H9 (cell line): ENCODE measurements around the gene MT4. TPM values are rescaled to one million over a fixed set of nuclear protein-coding genes. Genes with fewer than 3 reads are reported as not detected.

ENCODE experiments used
- DNase-seq: peaks from one replicate; pipeline ENCODE4 v3.0.0-alpha.2; 2017
- H2AFZ ChIP-seq: one replicate; pipeline ENCODE4 v1.6.1; 2013; ENCODE audit warnings: mild to moderate bottlenecking, low read length, control low read depth, moderate library complexity
- H2AK5ac ChIP-seq: 2 replicates; pipeline ENCODE4 v1.6.1; 2013; ENCODE audit warnings: low read length, control low read depth, mixed read lengths; ENCODE audit not compliant: insufficient read length
- H2BK120ac ChIP-seq: one replicate; pipeline ENCODE4 v1.6.1; 2013; ENCODE audit warnings: low read depth, mild to moderate bottlenecking, low read length, control low read depth, inconsistent platforms; ENCODE audit not compliant: poor library complexity, severe bottlenecking
- H2BK12ac ChIP-seq: 2 replicates; pipeline ENCODE4 v1.6.1; 2013; ENCODE audit warnings: low read length, control low read depth, mixed read lengths, low read depth; ENCODE audit not compliant: insufficient read length
- H2BK15ac ChIP-seq: 2 replicates; pipeline ENCODE4 v1.6.1; 2013; ENCODE audit warnings: low read depth, low read length, control low read depth
- H2BK20ac ChIP-seq: one replicate; pipeline ENCODE4 v1.6.1; 2013; ENCODE audit warnings: low read depth, mild to moderate bottlenecking, low read length, control low read depth, inconsistent platforms; ENCODE audit not compliant: poor library complexity, severe bottlenecking
- H2BK5ac ChIP-seq: 2 replicates; pipeline ENCODE4 v1.6.1; 2013; ENCODE audit warnings: low read length, control low read depth, mixed read lengths; ENCODE audit not compliant: insufficient read length
- H3K14ac ChIP-seq: 2 replicates; pipeline ENCODE4 v1.6.1; 2013; ENCODE audit warnings: low read length, control low read depth; ENCODE audit not compliant: insufficient read depth
- H3K18ac ChIP-seq: 2 replicates; pipeline ENCODE4 v1.6.1; 2013; ENCODE audit warnings: low read depth, mild to moderate bottlenecking, mixed read lengths, low read length, control low read depth; ENCODE audit not compliant: insufficient read length
- H3K23ac ChIP-seq: 2 replicates; pipeline ENCODE4 v1.6.1; 2013; ENCODE audit warnings: low read length, control low read depth, mixed read lengths, low read depth; ENCODE audit not compliant: insufficient read length
- H3K23me2 ChIP-seq: 2 replicates; pipeline ENCODE4 v1.6.1; 2013; ENCODE audit warnings: low read depth, mild to moderate bottlenecking, mixed read lengths, low read length, control low read depth; ENCODE audit not compliant: insufficient read length, poor library complexity, severe bottlenecking
- H3K27ac ChIP-seq: 2 replicates; pipeline ENCODE4 v1.5.1; 2013; ENCODE audit warnings: low read length, control low read depth, mixed read lengths, low read depth; ENCODE audit not compliant: insufficient read length
- H3K27me3 ChIP-seq: 2 replicates; pipeline ENCODE4 v1.6.1; 2013; ENCODE audit warnings: low read length, control low read depth, inconsistent platforms; ENCODE audit not compliant: insufficient read depth
- H3K4ac ChIP-seq: 2 replicates; pipeline ENCODE4 v1.6.1; 2013; ENCODE audit warnings: low read depth, mild to moderate bottlenecking, control low read depth, inconsistent platforms, low read length, moderate library complexity
- H3K4me1 ChIP-seq: 2 replicates; pipeline ENCODE4 v1.6.1; 2013; ENCODE audit warnings: low read length, control low read depth, inconsistent platforms; ENCODE audit not compliant: insufficient read depth
- H3K4me2 ChIP-seq: 2 replicates; pipeline ENCODE4 v1.6.1; 2013; ENCODE audit warnings: low read length, control low read depth, mixed read lengths; ENCODE audit not compliant: insufficient read length, insufficient read depth
- H3K56ac ChIP-seq: 2 replicates; pipeline ENCODE4 v1.6.1; 2013; ENCODE audit warnings: low read depth, mild to moderate bottlenecking, mixed read lengths, low read length, control low read depth; ENCODE audit not compliant: insufficient read length
- H3K79me1 ChIP-seq: 2 replicates; pipeline ENCODE4 v1.6.1; 2013; ENCODE audit warnings: low read depth, mild to moderate bottlenecking, moderate library complexity, low read length, control low read depth, inconsistent platforms; ENCODE audit not compliant: insufficient read depth, poor library complexity, severe bottlenecking
- H3K79me2 ChIP-seq: 2 replicates; pipeline ENCODE4 v1.6.1; 2013; ENCODE audit warnings: low read length, control low read depth, inconsistent platforms; ENCODE audit not compliant: insufficient read depth
- H3K9ac ChIP-seq: 2 replicates; pipeline ENCODE4 v1.6.1; 2013; ENCODE audit warnings: low read length, control low read depth, mixed read lengths; ENCODE audit not compliant: insufficient read length; ENCODE audit errors: extremely low read depth
- H3K9me3 ChIP-seq: one replicate; pipeline ENCODE4 v1.6.1; 2013; ENCODE audit warnings: low read depth, low read length, inconsistent platforms; ENCODE audit not compliant: control insufficient read depth
- H3T11ph ChIP-seq: one replicate; pipeline ENCODE4 v1.6.1; 2013; ENCODE audit warnings: mild to moderate bottlenecking, low read length, control low read depth, inconsistent platforms
- H4K20me1 ChIP-seq: one replicate; pipeline ENCODE4 v1.6.1; 2013; ENCODE audit not compliant: control insufficient read depth, insufficient read length, insufficient read depth
- H4K5ac ChIP-seq: 2 replicates; pipeline ENCODE4 v1.6.1; 2013; ENCODE audit warnings: low read depth, mild to moderate bottlenecking, mixed read lengths, low read length, control low read depth; ENCODE audit not compliant: insufficient read length
- H4K8ac ChIP-seq: replicated peaks from 2 replicates; pipeline ENCODE4 v1.6.1; 2013; ENCODE audit warnings: low read length, control low read depth, mixed read lengths, low read depth; ENCODE audit not compliant: insufficient read length
- H4K91ac ChIP-seq: 2 replicates; pipeline ENCODE4 v1.6.1; 2013; ENCODE audit warnings: low read depth, mild to moderate bottlenecking, moderate library complexity, mixed read lengths, low read length, control low read depth; ENCODE audit not compliant: insufficient read length
- H3K27ac Mint-ChIP-seq, 3 experiments: 2 replicates in 2 of 3; 3 replicates in 1 of 3; pipeline ENCODE4 v1.8.0; 2020 to 2021; ENCODE audit warnings: mixed read lengths in 3 of 3, mild to moderate bottlenecking in 1 of 3, moderate library complexity in 1 of 3
- H3K27me3 Mint-ChIP-seq: 2 replicates; pipeline ENCODE4 v1.8.0; 2021; ENCODE audit warnings: low read depth, mild to moderate bottlenecking, moderate library complexity, mixed read lengths
- H3K36me3 Mint-ChIP-seq, 3 experiments: 2 replicates in 2 of 3; 3 replicates in 1 of 3; pipeline ENCODE4 v1.8.0; 2020 to 2021; ENCODE audit warnings: low read depth in 3 of 3, mixed read lengths in 3 of 3; ENCODE audit not compliant: insufficient read depth in 1 of 3
- H3K4me1 Mint-ChIP-seq, 2 experiments: 2 replicates each; pipeline ENCODE4 v1.8.0; 2020; ENCODE audit warnings: mixed read lengths in 2 of 2
- H3K4me3 Mint-ChIP-seq, 2 experiments: 2 replicates in 1 of 2; 3 replicates in 1 of 2; pipeline ENCODE4 v1.8.0; 2020 to 2021; ENCODE audit warnings: mild to moderate bottlenecking in 2 of 2, mixed read lengths in 2 of 2, moderate library complexity in 1 of 2
- H3K9me3 Mint-ChIP-seq, 2 experiments: 2 replicates in 1 of 2; 3 replicates in 1 of 2; pipeline ENCODE4 v1.8.0; 2020; ENCODE audit warnings: mild to moderate bottlenecking in 2 of 2, mixed read lengths in 2 of 2, moderate library complexity in 1 of 2
- WGBS: extraction: QIAGEN DNeasy Blood & Tissue Kit; methylation state at CpG from one replicate; pipeline ENCODE4 v1.1.7; 2013; ENCODE audit warnings: missing lambda C conversion rate, low lambda C conversion rate, mixed read lengths; ENCODE audit not compliant: insufficient read length; ENCODE audit errors: extremely low coverage; 5-methylcytosine and 5-hydroxymethylcytosine counted together
- total RNA-seq: library from RNA; stranded (reverse); gene quantifications from 2 replicates; pipeline ENCODE4 v1.2.1, GENCODE V29; 2021
- TF ChIP-seq, protein P1 (sequence below): fragments of 200-600 bp; sonication (generic); conservative IDR thresholded peaks from 3 replicates; pipeline ENCODE4 v1.8.0; 2021; ENCODE audit warnings: antibody characterized with exemption, mild to moderate bottlenecking

The MT4 gene
- total RNA-seq, 1 experiment from 2014 or later = not detected

GRCh38 chr16:56574625-56575024, 9.8 kb downstream of the MT4 start:
- Histone ChIP-seq H3K23ac (no peak overlapping the region), H2BK20ac (no peak overlapping the region), H4K5ac (no peak overlapping the region), H3K79me2 (no peaks in the 10 kb centered on the region), H2AK5ac (no peak overlapping the region), H3K9ac (no peak overlapping the region), H3K4me2 (no peak overlapping the region), H3K79me1 (no peaks in the 10 kb centered on the region), H3T11ph (no peak overlapping the region), H4K20me1 (no peaks in the 10 kb centered on the region), H3K4ac (no peak overlapping the region), H3K23me2 (no peaks in the 10 kb centered on the region), H3K4me1 (no peaks in the 10 kb centered on the region), H3K9me3 (no peaks in the 10 kb centered on the region), H3K56ac (no peak overlapping the region), H2BK120ac (no peak overlapping the region), H2BK12ac (no peak overlapping the region), H2BK15ac (no peak overlapping the region), H3K27me3 (no peaks in the 10 kb centered on the region), H4K91ac (no peak overlapping the region), H2BK5ac (no peak overlapping the region), H3K14ac (no peak overlapping the region), H4K8ac (no peak overlapping the region), H3K18ac (no peak overlapping the region), H2AFZ (no peak overlapping the region), H3K27ac (no peak overlapping the region)
- TF ChIP-seq, protein P1, sequence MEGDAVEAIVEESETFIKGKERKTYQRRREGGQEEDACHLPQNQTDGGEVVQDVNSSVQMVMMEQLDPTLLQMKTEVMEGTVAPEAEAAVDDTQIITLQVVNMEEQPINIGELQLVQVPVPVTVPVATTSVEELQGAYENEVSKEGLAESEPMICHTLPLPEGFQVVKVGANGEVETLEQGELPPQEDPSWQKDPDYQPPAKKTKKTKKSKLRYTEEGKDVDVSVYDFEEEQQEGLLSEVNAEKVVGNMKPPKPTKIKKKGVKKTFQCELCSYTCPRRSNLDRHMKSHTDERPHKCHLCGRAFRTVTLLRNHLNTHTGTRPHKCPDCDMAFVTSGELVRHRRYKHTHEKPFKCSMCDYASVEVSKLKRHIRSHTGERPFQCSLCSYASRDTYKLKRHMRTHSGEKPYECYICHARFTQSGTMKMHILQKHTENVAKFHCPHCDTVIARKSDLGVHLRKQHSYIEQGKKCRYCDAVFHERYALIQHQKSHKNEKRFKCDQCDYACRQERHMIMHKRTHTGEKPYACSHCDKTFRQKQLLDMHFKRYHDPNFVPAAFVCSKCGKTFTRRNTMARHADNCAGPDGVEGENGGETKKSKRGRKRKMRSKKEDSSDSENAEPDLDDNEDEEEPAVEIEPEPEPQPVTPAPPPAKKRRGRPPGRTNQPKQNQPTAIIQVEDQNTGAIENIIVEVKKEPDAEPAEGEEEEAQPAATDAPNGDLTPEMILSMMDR = no peak
- no CpG with 5 or more reads among the region's 1 CpG for WGBS
- H3K4me3 Mint-ChIP-seq = no peak overlapping the region
- H3K27ac Mint-ChIP-seq = no peak overlapping the region
- no peak for DNase-seq
- no peaks in the 10 kb centered on the region for H3K4me1 Mint-ChIP-seq
- H3K9me3 Mint-ChIP-seq = peaks cover 4 to 5% of the 10 kb centered on the region in 2 experiments; a peak in 3 of 5 replicates
- H3K27me3 Mint-ChIP-seq = peaks cover 2% of the 10 kb centered on the region
- H3K36me3 Mint-ChIP-seq = no peaks in the 10 kb centered on the region
